Subcutaneous adipose tissue (tissue), 4 donors: ENCODE measurements around the gene AKT1. TPM values are rescaled to one million over a fixed set of nuclear protein-coding genes. Genes with fewer than 3 reads are reported as not detected.

ENCODE experiments used
- total RNA-seq, 4 donors: library from RNA; depleted of rRNA; stranded (reverse); fragments of >200 nt; gene quantifications; one replicate each; pipeline ENCODE4 v1.1.0, GENCODE V29; 2016
- TF ChIP-seq, protein P1 (sequence below): fragments of 450-650 bp; IDR thresholded peaks from one replicate; pipeline ENCODE4 v1.5.1; 2016; ENCODE audit warnings: low read depth, mild to moderate bottlenecking, control low read depth, antibody characterized with exemption, moderate library complexity

The AKT1 gene
- total RNA-seq, 4 donors from 2014 or later = 70.9 to 264 (median 110) TPM

DNA sequence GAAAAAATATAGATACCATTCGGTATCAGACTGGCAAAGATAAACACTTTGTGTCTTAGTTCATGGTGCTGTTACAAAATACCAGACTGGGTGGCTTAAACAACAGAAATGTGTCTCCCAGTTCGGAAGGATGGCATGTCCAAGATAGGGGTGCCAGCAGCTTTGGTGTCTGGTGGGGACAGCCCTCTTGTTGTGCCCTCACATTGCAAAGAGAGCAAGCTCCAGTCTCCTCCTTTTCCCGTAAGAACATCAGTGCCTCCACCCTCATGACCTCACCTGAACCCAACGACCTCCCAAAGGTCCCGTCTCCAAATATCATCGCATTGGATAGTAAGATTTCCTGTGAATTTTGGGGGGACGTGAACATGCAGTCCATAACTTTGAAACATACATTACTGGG is 17.7 kb upstream of the AKT1 start:
- TF ChIP-seq, protein P1, sequence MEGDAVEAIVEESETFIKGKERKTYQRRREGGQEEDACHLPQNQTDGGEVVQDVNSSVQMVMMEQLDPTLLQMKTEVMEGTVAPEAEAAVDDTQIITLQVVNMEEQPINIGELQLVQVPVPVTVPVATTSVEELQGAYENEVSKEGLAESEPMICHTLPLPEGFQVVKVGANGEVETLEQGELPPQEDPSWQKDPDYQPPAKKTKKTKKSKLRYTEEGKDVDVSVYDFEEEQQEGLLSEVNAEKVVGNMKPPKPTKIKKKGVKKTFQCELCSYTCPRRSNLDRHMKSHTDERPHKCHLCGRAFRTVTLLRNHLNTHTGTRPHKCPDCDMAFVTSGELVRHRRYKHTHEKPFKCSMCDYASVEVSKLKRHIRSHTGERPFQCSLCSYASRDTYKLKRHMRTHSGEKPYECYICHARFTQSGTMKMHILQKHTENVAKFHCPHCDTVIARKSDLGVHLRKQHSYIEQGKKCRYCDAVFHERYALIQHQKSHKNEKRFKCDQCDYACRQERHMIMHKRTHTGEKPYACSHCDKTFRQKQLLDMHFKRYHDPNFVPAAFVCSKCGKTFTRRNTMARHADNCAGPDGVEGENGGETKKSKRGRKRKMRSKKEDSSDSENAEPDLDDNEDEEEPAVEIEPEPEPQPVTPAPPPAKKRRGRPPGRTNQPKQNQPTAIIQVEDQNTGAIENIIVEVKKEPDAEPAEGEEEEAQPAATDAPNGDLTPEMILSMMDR = no peak

DNA sequence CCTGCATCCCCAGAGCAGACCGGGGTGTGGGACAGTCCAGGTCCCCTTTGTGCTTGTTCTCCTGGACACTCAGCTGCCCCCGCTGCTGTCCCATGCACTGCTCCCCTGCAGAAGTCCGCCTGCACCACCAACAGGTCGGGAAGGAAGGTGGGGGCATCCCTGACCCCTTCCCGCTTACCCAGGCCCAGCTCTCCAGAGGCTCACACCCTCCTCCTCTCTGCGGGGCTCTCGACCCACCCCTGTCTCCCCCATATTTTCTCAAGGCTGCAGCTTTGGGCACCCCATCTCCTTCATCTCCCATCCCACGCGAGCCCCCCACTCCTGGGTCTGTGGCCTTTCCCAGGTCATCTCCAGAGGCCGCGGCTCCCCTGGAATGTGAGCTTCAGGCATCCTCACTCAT is 14.8 kb upstream of the AKT1 start:
- TF ChIP-seq, protein P1 = no peak

DNA sequence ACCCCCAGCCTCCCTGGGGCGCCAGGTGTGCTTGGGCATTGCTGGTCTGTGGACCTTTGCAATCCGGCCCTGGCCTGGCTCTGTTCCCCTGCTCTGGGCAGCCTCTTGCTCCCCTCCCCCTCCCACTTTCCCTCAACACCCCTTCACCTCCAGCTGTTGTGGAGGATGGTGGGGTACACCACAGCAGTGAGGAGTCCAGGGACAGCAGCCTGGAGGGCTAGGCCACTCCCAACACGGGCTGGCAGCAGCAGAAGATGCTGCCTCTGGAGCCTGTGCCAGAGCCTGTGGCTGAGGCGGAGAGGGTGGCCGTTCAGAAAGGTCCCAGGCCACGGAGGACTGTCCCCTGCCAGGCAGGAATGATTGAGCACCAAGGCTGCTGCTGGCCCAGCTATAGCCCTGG is 12.9 kb upstream of the AKT1 start:
- TF ChIP-seq, protein P1 = no peak

DNA sequence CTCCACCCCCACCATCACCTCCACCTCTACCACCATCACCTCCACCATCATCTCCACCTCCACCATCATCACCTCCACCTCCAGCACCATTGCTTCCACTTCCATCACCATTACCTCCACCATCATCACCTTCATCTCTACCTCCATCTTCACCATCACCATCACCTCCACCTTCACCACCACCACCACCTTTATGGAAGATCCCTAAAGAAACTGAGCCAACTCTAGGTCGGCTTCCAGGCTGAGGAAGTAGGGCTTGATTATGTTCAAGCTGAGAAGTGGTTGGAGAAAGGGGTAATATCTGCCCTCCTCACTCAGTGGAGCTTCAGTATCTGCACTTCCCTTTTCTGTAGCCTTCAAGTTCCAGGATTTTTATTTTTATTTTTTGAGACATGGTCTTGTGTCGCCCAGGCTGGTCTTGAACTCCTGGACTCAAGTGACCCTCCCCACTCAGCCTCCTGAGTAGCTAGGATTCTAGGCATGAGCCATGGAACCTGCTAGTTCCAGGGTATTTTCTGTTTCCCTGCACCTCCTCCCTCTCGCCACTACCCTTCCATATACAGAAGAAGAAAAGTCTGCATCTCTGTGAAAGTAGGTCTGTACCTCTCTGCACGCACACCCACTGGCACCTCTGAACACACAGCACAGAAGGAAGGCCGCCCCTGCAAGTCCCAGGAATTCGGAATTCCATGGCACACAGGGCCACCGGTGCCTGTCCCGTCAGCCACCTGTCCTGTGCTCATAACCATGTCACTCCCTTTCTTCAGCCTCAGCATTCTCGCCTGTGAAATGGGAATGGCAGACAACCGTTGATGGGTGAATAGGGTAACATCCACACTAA is 11.3 kb upstream of the AKT1 start:
- TF ChIP-seq, protein P1 = no peak

DNA sequence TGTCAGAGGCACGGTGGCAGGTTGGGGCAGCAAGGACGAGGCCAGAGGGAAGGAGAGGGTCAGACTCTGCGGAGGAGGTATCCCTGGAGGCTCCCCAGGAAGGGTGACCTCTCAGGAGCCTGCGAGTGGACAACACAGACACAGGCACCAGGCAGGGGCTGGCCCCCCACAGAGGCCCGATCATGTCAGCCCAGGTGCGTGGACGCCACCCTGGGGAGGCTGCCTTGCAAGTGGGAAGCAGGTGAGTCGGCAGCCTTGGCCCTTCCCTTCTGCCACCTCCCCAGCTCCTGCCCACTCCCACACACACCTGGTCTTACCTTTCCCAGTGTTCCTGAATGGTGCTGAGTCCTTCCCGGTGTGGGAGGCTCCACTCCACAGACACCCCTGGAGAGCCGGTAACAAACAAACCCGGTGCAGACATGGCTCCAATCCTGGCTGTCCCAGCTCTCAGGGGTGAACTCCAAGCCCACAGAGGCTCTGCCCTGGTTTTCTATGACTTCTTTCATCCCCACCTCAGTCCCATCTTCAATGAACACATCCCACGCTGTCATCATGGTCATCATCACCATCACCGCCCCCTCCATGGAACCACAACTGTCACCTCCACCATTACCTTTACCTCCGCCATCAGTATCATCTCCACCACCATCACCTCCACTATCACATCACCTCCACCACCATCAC is 10.5 kb upstream of the AKT1 start:
- TF ChIP-seq, protein P1 = no peak

DNA sequence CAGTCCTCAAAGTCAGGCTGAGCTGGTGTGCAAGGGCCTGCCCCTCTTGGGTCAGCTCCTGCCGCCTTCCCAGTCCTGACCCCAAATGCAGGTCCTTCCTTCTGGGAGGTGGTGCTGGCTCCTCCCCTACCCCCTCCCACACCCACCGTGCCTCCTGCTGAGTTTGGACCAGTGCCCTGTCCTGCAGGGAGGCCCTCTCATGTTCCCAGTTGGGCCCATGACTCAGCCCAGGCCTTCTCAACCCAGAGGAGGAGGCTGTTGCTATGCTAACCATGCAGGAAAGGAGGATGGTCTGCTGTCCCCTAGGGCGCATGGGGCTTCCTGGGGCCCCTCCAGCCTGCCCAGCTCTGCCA is 9.8 kb upstream of the AKT1 start:
- TF ChIP-seq, protein P1 = no peak

DNA sequence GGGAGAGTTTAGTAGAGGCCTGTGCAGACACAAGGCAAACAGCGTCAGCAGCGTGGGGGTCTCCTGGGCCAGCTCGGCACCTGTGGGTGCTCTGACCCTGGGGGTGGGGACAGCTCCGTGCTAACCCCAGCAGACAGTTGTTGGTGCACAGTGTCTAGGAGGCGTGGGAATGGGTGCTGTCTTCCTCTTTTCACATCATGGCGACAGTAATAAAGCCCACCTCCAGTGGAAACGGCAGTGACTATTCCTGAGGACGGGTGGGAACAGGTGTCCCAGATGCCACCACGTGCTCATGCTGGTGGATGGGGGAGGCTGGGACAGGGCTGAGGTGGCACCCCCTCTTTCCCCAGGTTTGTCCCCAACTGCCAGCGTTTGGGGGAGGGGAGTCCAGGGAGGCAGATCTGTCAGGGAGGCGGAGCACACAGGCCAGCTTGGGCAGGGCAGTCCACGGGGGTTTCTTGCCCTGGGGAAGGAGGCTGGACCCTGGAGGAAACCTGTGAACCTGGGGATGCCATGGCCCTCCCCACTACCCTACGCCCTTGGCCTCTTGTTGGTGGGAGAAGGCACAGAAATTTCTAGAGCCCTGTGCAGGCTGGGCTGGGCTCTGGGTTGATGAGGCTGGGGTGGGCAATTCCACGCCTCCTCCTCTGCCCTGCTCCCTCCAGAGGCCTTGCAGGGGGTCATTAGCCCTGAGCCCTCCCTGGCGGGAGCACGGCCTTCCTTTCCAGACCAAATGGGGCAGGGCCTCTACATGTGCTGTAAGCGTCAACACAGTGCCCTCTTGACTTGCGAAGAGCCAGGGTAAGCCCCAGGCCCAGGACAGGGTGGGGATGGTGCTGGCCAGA is 9.2 kb upstream of the AKT1 start:
- TF ChIP-seq, protein P1 = no peak
